Measurements from ENCODE around the gene RAF1. TPM values are rescaled to one million over a fixed set of nuclear protein-coding genes. Genes with fewer than 3 reads are reported as not detected.
"Not testable (repeated sequence)": the region's sequence is repeated elsewhere in the genome, so short reads cannot be mapped to it uniquely, and the experiment has no call there.

The RAF1 gene
- total RNA-seq, 2 donors from 2014 or later: 115 to 123 TPM

GRCh38 chr3:12644331-12644937 lies 19.5 kb downstream of the RAF1 start:
- ATAC-seq (no peak), DNase-seq (no peak)
- H3K4me3 Mint-ChIP-seq: no peak overlapping the region
- H3K36me3 Mint-ChIP-seq (ENCODE audit: low read depth): peaks cover 3% of the 10 kb centered on the region
- peaks cover 33% of the 10 kb centered on the region for H3K4me1 Mint-ChIP-seq
- H3K27ac Mint-ChIP-seq: no peak overlapping the region
- no peaks in the 10 kb centered on the region for H3K9me3 ChIP-seq (ENCODE audit: control insufficient read depth, low read length, poor library complexity, severe bottlenecking)
- H3K27me3 Mint-ChIP-seq: no peaks in the 10 kb centered on the region

GRCh38 chr3:12643724-12644123 lies 20.2 kb downstream of the RAF1 start:
- no peak overlapping the region for H3K27ac Mint-ChIP-seq
- H3K27me3 Mint-ChIP-seq: no peaks in the 10 kb centered on the region
- ATAC-seq (no peak), DNase-seq (no peak)
- H3K4me1 Mint-ChIP-seq: peaks cover 33% of the 10 kb centered on the region
- H3K36me3 Mint-ChIP-seq (ENCODE audit: low read depth): peaks cover 3% of the 10 kb centered on the region
- no peak overlapping the region for H3K4me3 Mint-ChIP-seq
- H3K9me3 ChIP-seq (ENCODE audit: control insufficient read depth, low read length, poor library complexity, severe bottlenecking): no peaks in the 10 kb centered on the region

- H3K9me3 ChIP-seq (ENCODE audit: control insufficient read depth, low read length, poor library complexity, severe bottlenecking): no peaks in the 10 kb centered on the region
- Mint-ChIP-seq H3K27ac (no peak overlapping the region), H3K27me3 (no peaks in the 10 kb centered on the region), H3K36me3 (ENCODE audit: low read depth) (peaks cover 3% of the 10 kb centered on the region), H3K4me3 (no peak overlapping the region), H3K4me1 (peaks cover 29% of the 10 kb centered on the region)
- no peak for ATAC-seq
- no peak for DNase-seq
Observed at GRCh38 chr3:12643010-12643380, 20.9 kb downstream of the RAF1 start.

DNA sequence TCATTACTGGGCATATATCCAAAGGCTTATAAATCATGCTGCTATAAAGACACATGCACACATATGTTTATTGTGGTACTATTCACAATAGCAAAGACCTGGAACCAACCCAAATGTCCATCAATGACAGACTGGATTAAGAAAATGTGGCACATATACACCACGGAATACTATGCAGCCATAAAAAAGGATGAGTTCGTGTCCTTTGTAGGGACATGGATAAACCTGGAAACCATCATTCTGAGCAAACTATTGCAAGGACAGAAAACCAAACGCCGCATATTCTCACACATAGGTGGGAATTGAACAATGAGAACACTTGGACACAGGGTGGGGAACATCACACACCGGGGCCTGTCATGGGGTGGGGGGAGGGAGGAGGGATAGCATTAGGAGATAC lies 23.1 kb downstream of the RAF1 start:
- H3K9me3 ChIP-seq (ENCODE audit: control insufficient read depth, low read length, poor library complexity, severe bottlenecking); DNase-seq; ATAC-seq; H3K27me3 Mint-ChIP-seq; H3K4me3 Mint-ChIP-seq; H3K27ac Mint-ChIP-seq; H3K36me3 Mint-ChIP-seq (ENCODE audit: low read depth): not testable (repeated sequence)
- peaks cover 27% of the 10 kb centered on the region for H3K4me1 Mint-ChIP-seq

DNA sequence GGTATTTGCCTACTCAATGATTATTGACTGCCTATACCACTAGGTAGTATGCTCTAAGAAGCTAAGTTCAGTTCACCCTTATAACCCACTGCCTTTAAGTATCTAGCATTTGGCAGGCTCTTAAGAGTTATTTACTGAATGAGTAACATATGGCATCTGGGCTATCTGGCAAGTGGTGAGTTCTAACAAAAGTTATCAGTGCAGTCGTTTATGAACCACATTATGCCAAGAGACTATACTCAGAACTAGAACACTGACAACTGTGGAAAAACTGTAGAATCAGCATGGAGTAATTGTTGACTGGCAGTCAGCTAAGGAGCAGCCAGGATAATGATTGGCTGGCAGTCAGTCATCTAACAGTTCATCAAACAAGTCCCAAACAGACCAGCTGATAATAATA lies 25.8 kb downstream of the RAF1 start:
- Mint-ChIP-seq H3K27ac (peak overlapping the region; percentile 51), H3K4me3 (no peak overlapping the region), H3K27me3 (no peaks in the 10 kb centered on the region), H3K4me1 (peaks cover 25% of the 10 kb centered on the region), H3K36me3 (ENCODE audit: low read depth) (peaks cover 5% of the 10 kb centered on the region)
- ATAC-seq (no peak), DNase-seq (no peak)
- no peaks in the 10 kb centered on the region for H3K9me3 ChIP-seq (ENCODE audit: control insufficient read depth, low read length, poor library complexity, severe bottlenecking)

DNA sequence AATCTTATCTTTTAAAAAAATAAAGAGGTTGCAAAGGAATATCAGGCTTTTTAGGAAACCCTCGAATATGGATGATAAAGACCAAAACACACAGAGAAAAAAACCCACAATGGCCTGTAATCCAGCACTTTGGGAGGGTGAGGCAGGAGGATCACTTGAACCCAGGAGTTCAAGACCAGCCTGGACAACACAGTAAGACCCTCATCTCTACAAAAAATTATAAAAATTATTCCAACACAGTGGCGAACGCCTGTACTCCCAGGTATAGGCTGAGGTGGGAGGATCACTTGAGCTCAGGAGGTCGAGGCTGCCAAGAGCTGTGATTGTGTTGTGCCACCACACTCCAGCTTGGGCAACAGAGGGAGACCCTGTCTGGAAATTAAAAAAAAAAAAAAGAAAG lies 30.8 kb downstream of the RAF1 start:
- DNase-seq (no peak), ATAC-seq (no peak)
- Mint-ChIP-seq H3K27me3 (no peaks in the 10 kb centered on the region), H3K4me1 (peaks cover 18% of the 10 kb centered on the region), H3K4me3 (no peak overlapping the region), H3K36me3 (ENCODE audit: low read depth) (peaks cover 2% of the 10 kb centered on the region), H3K27ac (peak overlapping the region; percentile 41)
- no peaks in the 10 kb centered on the region for H3K9me3 ChIP-seq (ENCODE audit: control insufficient read depth, low read length, poor library complexity, severe bottlenecking)

- ATAC-seq: no peak
- no peaks in the 10 kb centered on the region for H3K9me3 ChIP-seq (ENCODE audit: control insufficient read depth, low read length, poor library complexity, severe bottlenecking)
- peak overlapping the region; percentile 41 for H3K27ac Mint-ChIP-seq
- H3K4me3 Mint-ChIP-seq: no peak overlapping the region
- DNase-seq: no peak
- H3K36me3 Mint-ChIP-seq (ENCODE audit: low read depth): no peaks in the 10 kb centered on the region
- H3K4me1 Mint-ChIP-seq: peaks cover 16% of the 10 kb centered on the region
- no peaks in the 10 kb centered on the region for H3K27me3 Mint-ChIP-seq
Observed at GRCh38 chr3:12632523-12632922, 31.4 kb downstream of the RAF1 start.

DNA sequence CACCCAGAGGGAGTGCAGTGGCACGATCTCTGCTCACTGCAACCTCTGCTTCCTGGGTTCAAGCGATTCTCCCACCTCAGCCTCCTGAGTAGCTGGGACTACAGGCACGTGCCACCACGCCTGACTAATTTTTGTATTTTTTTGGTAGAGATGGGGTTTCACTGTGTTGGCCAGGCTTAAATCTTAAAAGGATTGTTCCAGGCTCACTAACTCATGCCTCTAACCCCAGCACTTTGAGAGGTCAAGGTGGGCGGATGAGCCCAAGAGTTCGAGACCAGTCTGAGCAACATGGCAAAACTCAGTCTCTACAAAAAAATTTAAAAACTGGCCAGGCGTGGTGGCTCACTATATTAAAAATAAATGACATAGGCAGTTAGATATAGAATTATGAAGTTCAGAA lies 33.1 kb downstream of the RAF1 start:
- Mint-ChIP-seq H3K4me1 (peaks cover 18% of the 10 kb centered on the region), H3K27ac (peak overlapping the region; percentile 49)
- H3K4me3 Mint-ChIP-seq; H3K9me3 ChIP-seq (ENCODE audit: control insufficient read depth, low read length, poor library complexity, severe bottlenecking); H3K36me3 Mint-ChIP-seq (ENCODE audit: low read depth); ATAC-seq; H3K27me3 Mint-ChIP-seq; DNase-seq: not testable (repeated sequence)

DNA sequence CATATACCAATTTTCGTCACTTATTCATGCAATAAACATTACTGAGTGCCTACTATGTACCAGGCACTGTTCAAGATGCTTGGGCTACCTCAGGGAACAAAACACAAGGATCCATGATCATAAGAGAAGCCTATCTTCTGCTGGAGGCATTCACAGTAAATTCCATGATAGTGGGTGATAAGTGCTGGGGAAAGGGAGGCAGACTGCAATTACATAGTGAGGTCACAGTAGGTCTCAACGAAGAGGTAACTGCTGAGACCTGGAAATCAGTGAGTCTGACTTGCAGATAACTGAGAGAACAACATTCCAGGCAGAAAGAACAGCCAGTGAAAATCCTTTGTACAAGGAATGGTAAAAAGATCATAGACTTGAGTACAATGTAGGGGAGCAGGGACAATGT lies 33.6 kb downstream of the RAF1 start:
- no peak for ATAC-seq
- Mint-ChIP-seq H3K4me1 (peaks cover 23% of the 10 kb centered on the region), H3K27me3 (no peaks in the 10 kb centered on the region), H3K27ac (peak overlapping the region; percentile 49), H3K4me3 (no peak overlapping the region), H3K36me3 (ENCODE audit: low read depth) (no peaks in the 10 kb centered on the region)
- DNase-seq: no peak
- H3K9me3 ChIP-seq (ENCODE audit: control insufficient read depth, low read length, poor library complexity, severe bottlenecking): no peaks in the 10 kb centered on the region

DNA sequence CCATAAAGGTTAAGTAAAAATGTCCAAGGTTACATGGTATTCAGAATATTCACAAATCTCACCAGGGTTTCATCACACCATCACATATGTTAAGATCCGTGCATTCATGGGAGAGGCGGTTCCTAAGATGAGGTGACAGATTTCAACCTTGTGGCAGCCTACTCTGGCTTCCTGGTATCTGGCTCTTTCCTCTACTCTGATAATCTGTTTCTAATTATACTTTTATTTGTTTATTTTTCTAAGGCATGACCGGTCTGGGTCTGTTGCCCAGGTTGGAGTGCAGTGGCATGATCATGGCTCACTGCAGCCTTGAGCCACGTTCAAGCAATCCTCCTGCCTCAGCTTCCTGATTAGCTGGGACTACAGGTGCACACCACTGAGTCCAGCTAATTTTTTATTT lies 34.4 kb downstream of the RAF1 start:
- peaks cover 27% of the 10 kb centered on the region for H3K4me1 Mint-ChIP-seq
- ATAC-seq: no peak
- H3K27ac Mint-ChIP-seq: no peak overlapping the region
- H3K9me3 ChIP-seq (ENCODE audit: control insufficient read depth, low read length, poor library complexity, severe bottlenecking): no peaks in the 10 kb centered on the region
- no peak overlapping the region for H3K4me3 Mint-ChIP-seq
- H3K36me3 Mint-ChIP-seq (ENCODE audit: low read depth): no peaks in the 10 kb centered on the region
- no peak for DNase-seq
- H3K27me3 Mint-ChIP-seq: no peaks in the 10 kb centered on the region

- H3K4me1 Mint-ChIP-seq: peaks cover 32% of the 10 kb centered on the region
- H3K36me3 Mint-ChIP-seq (ENCODE audit: low read depth): no peaks in the 10 kb centered on the region
- H3K4me3 Mint-ChIP-seq: no peak overlapping the region
- no peaks in the 10 kb centered on the region for H3K9me3 ChIP-seq (ENCODE audit: control insufficient read depth, low read length, poor library complexity, severe bottlenecking)
- no peak overlapping the region for H3K27ac Mint-ChIP-seq
- ATAC-seq (no peak), DNase-seq (no peak)
- no peaks in the 10 kb centered on the region for H3K27me3 Mint-ChIP-seq
Observed at GRCh38 chr3:12628813-12629212, 35.1 kb downstream of the RAF1 start.

DNA sequence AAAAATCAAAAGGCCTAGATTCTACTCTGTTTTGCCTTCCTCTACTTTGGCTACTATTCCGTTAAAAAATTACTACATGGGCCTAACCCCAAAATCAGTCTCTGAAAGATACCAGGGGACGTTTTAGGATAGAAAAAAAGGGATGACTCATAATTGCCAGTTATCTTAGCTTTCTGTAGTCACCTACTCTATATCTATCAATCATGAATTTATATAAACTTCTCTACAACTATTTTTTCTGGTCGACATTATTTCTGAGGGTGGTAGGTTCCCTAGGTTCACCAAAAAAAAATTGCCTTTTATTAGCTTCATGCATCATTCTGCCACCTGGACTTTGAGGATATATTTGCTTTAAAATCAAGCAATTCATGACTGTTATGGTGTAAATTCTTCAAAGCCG lies 36.5 kb downstream of the RAF1 start:
- Mint-ChIP-seq H3K27me3 (no peaks in the 10 kb centered on the region), H3K4me1 (peaks cover 31% of the 10 kb centered on the region), H3K36me3 (ENCODE audit: low read depth) (no peaks in the 10 kb centered on the region), H3K4me3 (no peak overlapping the region), H3K27ac (peak overlapping the region; percentile 65)
- no peak for ATAC-seq
- DNase-seq: no peak
- H3K9me3 ChIP-seq (ENCODE audit: control insufficient read depth, low read length, poor library complexity, severe bottlenecking): no peaks in the 10 kb centered on the region

DNA sequence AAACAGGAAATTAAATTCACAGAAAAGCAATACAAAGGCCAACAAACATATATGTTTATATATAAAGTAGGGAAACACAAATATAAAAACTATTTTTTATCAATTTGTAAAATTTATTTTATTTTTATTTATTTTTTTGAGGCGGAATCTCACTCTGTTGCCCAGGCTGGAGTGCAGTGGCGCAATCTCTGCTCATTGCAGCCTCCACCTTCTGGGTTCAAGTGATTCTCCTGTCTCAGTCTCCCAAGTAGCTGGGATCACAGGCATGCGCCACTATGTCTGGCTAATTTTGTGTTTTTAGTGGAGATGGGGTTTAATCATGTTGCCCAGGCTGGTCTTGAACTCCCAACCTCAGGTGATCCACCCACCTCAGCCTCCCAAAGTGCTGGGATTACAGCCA lies 39.0 kb downstream of the RAF1 start:
- Mint-ChIP-seq H3K4me1 (peaks cover 37% of the 10 kb centered on the region), H3K27ac (peak overlapping the region; percentile 87), H3K4me3 (peak overlapping the region; percentile 75)
- ATAC-seq; H3K36me3 Mint-ChIP-seq (ENCODE audit: low read depth); DNase-seq; H3K9me3 ChIP-seq (ENCODE audit: control insufficient read depth, low read length, poor library complexity, severe bottlenecking); H3K27me3 Mint-ChIP-seq: not testable (repeated sequence)

DNA sequence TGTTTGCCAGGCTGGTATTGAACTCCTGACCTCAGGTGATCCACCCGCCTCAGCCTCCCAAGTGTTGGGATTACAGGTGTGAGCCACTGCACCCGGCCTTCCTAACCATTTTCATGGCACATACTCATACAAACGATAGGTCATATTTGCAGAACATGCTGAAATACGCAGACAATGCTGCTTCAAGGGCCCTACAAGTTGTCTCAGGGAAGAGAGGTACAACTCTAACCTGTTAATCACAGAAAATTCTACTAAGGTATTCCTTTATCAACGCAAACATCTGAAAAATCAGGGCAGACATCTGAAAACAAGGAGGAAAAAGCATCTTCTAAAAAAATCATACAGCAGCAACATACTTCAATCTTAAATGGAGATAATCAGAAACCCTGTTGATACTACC lies 39.9 kb downstream of the RAF1 start:
- DNase-seq: no peak
- Mint-ChIP-seq H3K4me3 (no peak overlapping the region), H3K27ac (peak overlapping the region; percentile 37), H3K4me1 (peaks cover 37% of the 10 kb centered on the region), H3K36me3 (ENCODE audit: low read depth) (no peaks in the 10 kb centered on the region), H3K27me3 (no peaks in the 10 kb centered on the region)
- no peaks in the 10 kb centered on the region for H3K9me3 ChIP-seq (ENCODE audit: control insufficient read depth, low read length, poor library complexity, severe bottlenecking)
- ATAC-seq: no peak
